ENCODE results near the gene OR2J2. TPM values are rescaled to one million over a fixed set of nuclear protein-coding genes. Genes with fewer than 3 reads are reported as not detected.

Gene OR2J2
- total RNA-seq, 1 experiment from 2014 or later: not detected

GRCh38 chr6:29171736-29172135 lies 1.0 kb downstream of the OR2J2 start (continued):
- TF ChIP-seq E2F1 (CRISPR knock-in tag; IDR thresholded peaks at IDR 0.05): no peak
- no peak for TF ChIP-seq ZNF263 (CRISPR knock-in tag; IDR thresholded peaks at IDR 0.05; ENCODE audit: low read depth)
- no peak for TF ChIP-seq SMAD3 (CRISPR knock-in tag; IDR thresholded peaks at IDR 0.05; ENCODE audit: borderline replicate concordance)
- TF ChIP-seq EMX1 (CRISPR knock-in tag; IDR thresholded peaks at IDR 0.05): no peak

- no peak for ATAC-seq
- Mint-ChIP-seq H3K4me3 (no peak overlapping the region), H3K36me3 (peaks cover 14% of the 10 kb centered on the region; the same call in 1 of the 2 replicates), H3K27me3 (ENCODE audit: low read depth) (peaks cover 16% of the 10 kb centered on the region), H3K27ac (no peak overlapping the region), H3K4me1 (no peaks in the 10 kb centered on the region), H3K9me3 (peaks cover 35% of the 10 kb centered on the region)
- CTCF ChIA-PET: no interaction called here
- POLR2A ChIA-PET: no interaction called here
- no peak for DNase-seq (ENCODE audit: low spot score)
- TF ChIP-seq EMX1 (CRISPR knock-in tag; IDR thresholded peaks at IDR 0.05) (no peak), ZNF671 (CRISPR knock-in tag; IDR thresholded peaks at IDR 0.05) (no peak), TP53 (CRISPR knock-in tag; IDR thresholded peaks at IDR 0.05) (no peak), ZNF532 (CRISPR knock-in tag; IDR thresholded peaks at IDR 0.05; ENCODE audit: borderline replicate concordance) (no peak), CTCF (IDR thresholded peaks at IDR 0.05) (no peak), ZNF425 (CRISPR knock-in tag; conservative IDR thresholded peaks at IDR 0.05) (no peak), E2F1 (CRISPR knock-in tag; IDR thresholded peaks at IDR 0.05) (no peak), ATF2 (CRISPR knock-in tag; IDR thresholded peaks at IDR 0.05; ENCODE audit: borderline replicate concordance, low read depth) (no peak), AFF4 (CRISPR knock-in tag; IDR thresholded peaks at IDR 0.05; ENCODE audit: borderline replicate concordance) (no peak), USF1 (CRISPR knock-in tag; IDR thresholded peaks at IDR 0.05) (no peak), CDX4 (CRISPR knock-in tag; IDR thresholded peaks at IDR 0.05; ENCODE audit: borderline replicate concordance) (no peak), PREB (CRISPR knock-in tag; IDR thresholded peaks at IDR 0.05; ENCODE audit: borderline replicate concordance) (no peak)
These were observed 12.9 kb downstream of the OR2J2 start for GRCh38 chr6:29183594-29183993.

Measured in WTC11 (cell line).